Esophagus squamous epithelium (tissue), 5 donors: ENCODE data around the gene BACH2. TPM values are rescaled to one million over a fixed set of nuclear protein-coding genes. Genes with fewer than 3 reads are reported as not detected.

Experiments
- DNase-seq: peaks from one replicate; lab custom pipeline; 2025; lab: John Stamatoyannopoulos, UW
- H3K27ac ChIP-seq, 4 donors: fragments of 200-600 bp; sonication (generic); one replicate each; pipeline ENCODE4 v1.5.1; 2016 to 2019; ENCODE audit warnings: mild to moderate bottlenecking in 1 of 4
- H3K27me3 ChIP-seq, 4 donors: fragments of 200-600 bp; sonication (generic); 1 replicate in 3 of 4; 2 replicates in 1 of 4; pipeline versions ENCODE4 v1.5.1 to v1.6.0; 2017 to 2021; ENCODE audit warnings: antibody characterized with exemption in 1 of 4
- H3K36me3 ChIP-seq, 3 donors: fragments of 200-600 bp; sonication (generic); one replicate each; pipeline ENCODE4 v1.5.1; 2016 to 2019
- H3K4me1 ChIP-seq, 3 donors: fragments of 200-600 bp; sonication (generic); one replicate each; pipeline ENCODE4 v1.5.1; 2017 to 2019
- H3K4me3 ChIP-seq, 4 donors: fragments of 200-600 bp; sonication (generic); 1 replicate in 3 of 4; 2 replicates in 1 of 4; pipeline ENCODE4 v1.5.1; 2016 to 2019; ENCODE audit warnings: mild to moderate bottlenecking in 2 of 4, moderate library complexity in 1 of 4
- H3K9me3 ChIP-seq, 3 donors: fragments of 200-600 bp; sonication (generic); one replicate each; pipeline ENCODE4 v1.5.1; 2016 to 2019
- CTCF ChIP-seq, 6 experiments: fragments of 450-650 bp in 4 of 6; fragments of 200-600 bp in 2 of 6; sonication (generic) in 2 of 6; IDR thresholded peaks; one replicate each; pipeline ENCODE4 v1.5.1; 2016 to 2019; ENCODE audit warnings: antibody characterized with exemption in 6 of 6, mild to moderate bottlenecking in 4 of 6, moderate library complexity in 4 of 6
- POLR2A ChIP-seq, 4 donors: fragments of 450-650 bp; IDR thresholded peaks; one replicate each; pipeline ENCODE4 v1.6.1; 2017; ENCODE audit warnings: antibody characterized with exemption in 4 of 4, mild to moderate bottlenecking in 4 of 4, moderate library complexity in 3 of 4
- WGBS, 2 donors: methylation state at CpG; one replicate each; pipeline ENCODE4 v1.1.5; 2018; 5-methylcytosine and 5-hydroxymethylcytosine counted together
- intact Hi-C: fragments of 100-400 bp; cut with DNase I; formaldehyde crosslinking; loops from one replicate; pipeline ENCODE4 v1.15.0; 2022
- total RNA-seq, 4 donors: library from RNA; depleted of rRNA; stranded (reverse); fragments of >200 nt; gene quantifications; one replicate each; pipeline ENCODE4 v1.1.0, GENCODE V29; 2016
- donor health status: DM: yes; HTN: yes; CAD: no.

The BACH2 gene
- total RNA-seq, 4 donors from 2014 or later: 0.22 to 6.1 (median 0.66) TPM

GRCh38 chr6:90263633-90264032 is 33.0 kb downstream of the BACH2 start:
- no peaks in the 10 kb centered on the region for H3K9me3 ChIP-seq
- no peak for DNase-seq
- H3K27me3 ChIP-seq: no peaks in the 10 kb centered on the region
- TF ChIP-seq POLR2A (IDR thresholded peaks at IDR 0.05) (no peak), CTCF (IDR thresholded peaks at IDR 0.05) (no peak)
- no peak overlapping the region for H3K27ac ChIP-seq
- no peaks in the 10 kb centered on the region for H3K36me3 ChIP-seq
- intact Hi-C loops: no loop called here
- H3K4me1 ChIP-seq: peaks cover 0 to 4% (median 0%) of the 10 kb centered on the region in 3 donors
- H3K4me3 ChIP-seq: no peak overlapping the region

- DNase-seq: no peak
- no peaks in the 10 kb centered on the region for H3K27me3 ChIP-seq
- peaks cover 0 to 4% (median 0%) of the 10 kb centered on the region in 3 donors for H3K4me1 ChIP-seq
- H3K4me3 ChIP-seq: no peak overlapping the region
- H3K36me3 ChIP-seq: no peaks in the 10 kb centered on the region
- intact Hi-C loops: no loop called here
- TF ChIP-seq POLR2A (IDR thresholded peaks at IDR 0.05) (no peak), CTCF (IDR thresholded peaks at IDR 0.05) (no peak)
- 93 to 97% methylated on average over 2 of the region's 2 CpGs for WGBS, 2 donors
- no peaks in the 10 kb centered on the region for H3K9me3 ChIP-seq
- no peak overlapping the region for H3K27ac ChIP-seq
These were observed 34.8 kb downstream of the BACH2 start for GRCh38 chr6:90261801-90262200.

- H3K27ac ChIP-seq: no peak overlapping the region
- H3K4me3 ChIP-seq: no peak overlapping the region
- TF ChIP-seq POLR2A (IDR thresholded peaks at IDR 0.05): no peak
- H3K36me3 ChIP-seq: no peaks in the 10 kb centered on the region
- H3K4me1 ChIP-seq: no peaks in the 10 kb centered on the region
- WGBS, 2 donors: 85 to 92% methylated on average over 1 of the region's 1 CpG
- intact Hi-C loops: no loop called here
- DNase-seq: no peak
- no peaks in the 10 kb centered on the region for H3K27me3 ChIP-seq
- H3K9me3 ChIP-seq: no peaks in the 10 kb centered on the region
These were observed 39.2 kb downstream of the BACH2 start for GRCh38 chr6:90257486-90257738.

GRCh38 chr6:90256698-90257485 is 39.8 kb downstream of the BACH2 start:
- H3K4me3 ChIP-seq: no peak overlapping the region
- no peaks in the 10 kb centered on the region for H3K27me3 ChIP-seq
- no peaks in the 10 kb centered on the region for H3K4me1 ChIP-seq
- DNase-seq: no peak
- intact Hi-C loops: no loop called here
- TF ChIP-seq POLR2A (IDR thresholded peaks at IDR 0.05): no peak
- no peak for TF ChIP-seq CTCF (IDR thresholded peaks at IDR 0.05)
- H3K9me3 ChIP-seq: no peaks in the 10 kb centered on the region
- H3K27ac ChIP-seq: no peak overlapping the region
- H3K36me3 ChIP-seq: no peaks in the 10 kb centered on the region
- 80% methylated on average over 4 of the region's 4 CpGs for WGBS, 2 donors

- DNase-seq: no peak
- 73 to 79% methylated on average over 2 of the region's 2 CpGs for WGBS, 2 donors
- Histone ChIP-seq H3K9me3 (no peaks in the 10 kb centered on the region), H3K27me3 (no peaks in the 10 kb centered on the region), H3K4me3 (no peak overlapping the region), H3K4me1 (peaks cover 0 to 19% (median 0%) of the 10 kb centered on the region in 3 donors), H3K27ac (no peak overlapping the region), H3K36me3 (no peaks in the 10 kb centered on the region)
- TF ChIP-seq CTCF (IDR thresholded peaks at IDR 0.05): no peak
- TF ChIP-seq POLR2A (IDR thresholded peaks at IDR 0.05): no peak
- intact Hi-C loops: no loop called here
These were observed 43.0 kb downstream of the BACH2 start for GRCh38 chr6:90253631-90254030.
